Parathyroid adenoma (tissue), 2 donors: ENCODE data around the gene MTUS2.

Source experiments
- H2AFZ ChIP-seq: fragments of 300-600 bp; sonication (generic); one replicate; pipeline ENCODE4 v1.7.0; 2017; ENCODE audit warnings: antibody characterized with exemption, mild to moderate bottlenecking
- H3K27ac ChIP-seq: fragments of 300-600 bp; sonication (generic); one replicate; pipeline ENCODE4 v1.7.0; 2017
- H3K27me3 ChIP-seq: fragments of 300-600 bp; sonication (generic); one replicate; pipeline ENCODE4 v1.7.0; 2017; ENCODE audit warnings: low read length; ENCODE audit not compliant: control insufficient read depth, insufficient read depth
- H3K36me3 ChIP-seq: fragments of 300-600 bp; sonication (generic); one replicate; pipeline ENCODE4 v1.7.0; 2017; ENCODE audit warnings: low read length; ENCODE audit not compliant: control insufficient read depth, insufficient read depth
- H3K4me1 ChIP-seq: fragments of 300-600 bp; sonication (generic); one replicate; pipeline ENCODE4 v1.7.0; 2017; ENCODE audit warnings: control low read depth
- H3K4me2 ChIP-seq: fragments of 300-600 bp; sonication (generic); one replicate; pipeline ENCODE4 v1.7.0; 2017; ENCODE audit warnings: low read length
- H3K4me3 ChIP-seq: fragments of 300-600 bp; sonication (generic); one replicate; pipeline ENCODE4 v1.7.0; 2017; ENCODE audit warnings: low read depth, low read length
- H3K79me2 ChIP-seq: fragments of 300-600 bp; sonication (generic); one replicate; pipeline ENCODE4 v1.7.0; 2017; ENCODE audit warnings: control low read depth
- H3K9ac ChIP-seq: fragments of 300-600 bp; sonication (generic); one replicate; pipeline ENCODE4 v1.7.0; 2017; ENCODE audit warnings: mild to moderate bottlenecking
- H3K9me3 ChIP-seq: fragments of 300-600 bp; sonication (generic); one replicate; pipeline ENCODE4 v1.7.0; 2017; ENCODE audit warnings: low read length; ENCODE audit not compliant: control insufficient read depth
- CTCF ChIP-seq: fragments of 300-600 bp; sonication (generic); IDR thresholded peaks from one replicate; pipeline ENCODE4 v1.7.0; 2017; ENCODE audit warnings: antibody characterized with exemption, mild to moderate bottlenecking
- donor health status: primary hyperparathyroidism.

The MTUS2 gene

GRCh38 chr13:29480893-29481525 lies 660.9 kb downstream of the MTUS2 start:
- H3K27ac ChIP-seq, result no peak overlapping the region
- H3K9ac ChIP-seq, result no peak overlapping the region
- no peaks in the 10 kb centered on the region for H3K9me3 ChIP-seq
- H3K79me2 ChIP-seq, result no peaks in the 10 kb centered on the region
- no peak overlapping the region for H3K4me2 ChIP-seq
- no peak overlapping the region for H3K4me3 ChIP-seq
- H3K36me3 ChIP-seq, result no peaks in the 10 kb centered on the region
- H3K27me3 ChIP-seq, result no peaks in the 10 kb centered on the region
- no peak for TF ChIP-seq CTCF
- H2AFZ ChIP-seq, result no peak overlapping the region
- no peaks in the 10 kb centered on the region for H3K4me1 ChIP-seq

- no peaks in the 10 kb centered on the region for H3K79me2 ChIP-seq
- no peak overlapping the region for H3K9ac ChIP-seq
- H3K9me3 ChIP-seq, result no peaks in the 10 kb centered on the region
- no peak overlapping the region for H3K4me3 ChIP-seq
- no peak for TF ChIP-seq CTCF
- no peaks in the 10 kb centered on the region for H3K27me3 ChIP-seq
- H3K4me1 ChIP-seq, result no peaks in the 10 kb centered on the region
- no peaks in the 10 kb centered on the region for H3K36me3 ChIP-seq
- no peak overlapping the region for H3K27ac ChIP-seq
- H3K4me2 ChIP-seq, result no peak overlapping the region
- H2AFZ ChIP-seq, result no peak overlapping the region
These were observed 661.5 kb downstream of the MTUS2 start for GRCh38 chr13:29481603-29482002.

GRCh38 chr13:29482504-29482903 lies 662.4 kb downstream of the MTUS2 start:
- no peaks in the 10 kb centered on the region for H3K9me3 ChIP-seq
- no peaks in the 10 kb centered on the region for H3K4me1 ChIP-seq
- TF ChIP-seq CTCF, result no peak
- H3K9ac ChIP-seq, result no peak overlapping the region
- H3K27me3 ChIP-seq, result no peaks in the 10 kb centered on the region
- H3K4me2 ChIP-seq, result no peak overlapping the region
- no peaks in the 10 kb centered on the region for H3K36me3 ChIP-seq
- H3K79me2 ChIP-seq, result no peaks in the 10 kb centered on the region
- H3K27ac ChIP-seq, result no peak overlapping the region
- no peak overlapping the region for H2AFZ ChIP-seq
- no peak overlapping the region for H3K4me3 ChIP-seq

GRCh38 chr13:29483211-29483610 lies 663.1 kb downstream of the MTUS2 start:
- Histone ChIP-seq H3K9ac (no peak overlapping the region), H3K4me1 (no peaks in the 10 kb centered on the region), H3K9me3 (no peaks in the 10 kb centered on the region), H3K27ac (no peak overlapping the region), H3K36me3 (no peaks in the 10 kb centered on the region), H2AFZ (no peak overlapping the region), H3K27me3 (no peaks in the 10 kb centered on the region), H3K4me3 (no peak overlapping the region), H3K79me2 (no peaks in the 10 kb centered on the region), H3K4me2 (no peak overlapping the region)
- TF ChIP-seq CTCF, result no peak

GRCh38 chr13:29483623-29484022 lies 663.5 kb downstream of the MTUS2 start:
- Histone ChIP-seq H3K27me3 (no peaks in the 10 kb centered on the region), H3K9ac (no peak overlapping the region), H3K27ac (no peak overlapping the region), H3K36me3 (no peaks in the 10 kb centered on the region), H3K4me1 (no peaks in the 10 kb centered on the region), H3K4me2 (no peak overlapping the region), H3K9me3 (no peaks in the 10 kb centered on the region), H2AFZ (no peak overlapping the region), H3K4me3 (no peak overlapping the region), H3K79me2 (no peaks in the 10 kb centered on the region)
- no peak for TF ChIP-seq CTCF
